Measurements from ENCODE around the gene DPYSL4.

Gene DPYSL4

DNA sequence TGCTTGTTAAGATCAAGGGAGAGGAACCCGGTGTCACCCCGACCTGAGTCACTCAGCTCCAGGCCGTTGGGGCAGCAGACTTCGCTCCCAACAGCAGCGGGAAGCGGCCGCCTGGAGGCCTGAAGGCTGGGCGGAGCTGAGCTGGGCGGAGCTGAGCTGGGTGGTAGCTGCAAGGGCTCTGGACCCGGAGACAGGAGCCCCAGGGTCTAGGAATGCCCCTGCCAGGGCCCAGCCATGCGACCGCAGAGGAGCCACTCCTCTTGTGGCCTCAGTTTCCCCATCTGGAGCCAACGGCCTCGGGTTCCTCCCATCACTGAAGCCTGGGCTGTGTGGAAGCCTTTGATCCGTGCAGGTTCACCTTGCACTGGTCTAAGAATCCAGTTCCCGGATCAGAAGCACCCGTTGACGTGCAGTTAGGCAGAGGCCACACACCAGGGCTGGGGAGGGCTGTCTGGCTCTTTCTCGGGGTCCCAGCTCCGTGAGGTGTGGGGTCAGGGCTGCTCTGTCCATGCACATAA, 21.9 kb upstream of the DPYSL4 start:
- DNase-seq: no peak

DNA sequence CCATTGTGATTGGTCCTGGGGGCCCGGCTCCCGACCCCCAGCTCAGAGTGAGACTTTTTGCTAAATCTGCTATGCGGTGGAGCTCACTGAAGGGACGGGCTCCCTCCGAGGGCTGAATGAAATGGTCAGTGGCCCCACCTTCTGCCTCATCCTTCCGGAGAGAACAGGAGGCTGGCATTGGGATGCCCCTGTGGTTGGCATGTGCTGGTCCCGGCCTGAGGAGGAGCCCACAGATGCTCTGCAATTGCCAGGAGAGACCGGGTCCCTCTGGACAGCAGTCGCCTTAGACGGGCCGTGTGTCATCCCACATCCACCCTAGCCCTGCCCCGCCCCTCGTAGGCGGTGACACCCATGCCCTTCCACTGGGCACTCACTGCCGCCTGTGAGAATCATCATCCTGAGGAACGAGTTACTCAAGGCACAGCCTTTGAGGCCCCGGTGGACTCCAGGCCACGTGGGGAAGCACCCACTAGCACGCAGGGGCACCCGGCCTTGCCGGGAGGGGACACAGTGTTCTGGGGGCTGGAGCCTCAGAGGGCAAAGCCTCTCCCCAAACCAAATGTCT, 21.2 kb upstream of the DPYSL4 start:
- DNase-seq: no peak

DNA sequence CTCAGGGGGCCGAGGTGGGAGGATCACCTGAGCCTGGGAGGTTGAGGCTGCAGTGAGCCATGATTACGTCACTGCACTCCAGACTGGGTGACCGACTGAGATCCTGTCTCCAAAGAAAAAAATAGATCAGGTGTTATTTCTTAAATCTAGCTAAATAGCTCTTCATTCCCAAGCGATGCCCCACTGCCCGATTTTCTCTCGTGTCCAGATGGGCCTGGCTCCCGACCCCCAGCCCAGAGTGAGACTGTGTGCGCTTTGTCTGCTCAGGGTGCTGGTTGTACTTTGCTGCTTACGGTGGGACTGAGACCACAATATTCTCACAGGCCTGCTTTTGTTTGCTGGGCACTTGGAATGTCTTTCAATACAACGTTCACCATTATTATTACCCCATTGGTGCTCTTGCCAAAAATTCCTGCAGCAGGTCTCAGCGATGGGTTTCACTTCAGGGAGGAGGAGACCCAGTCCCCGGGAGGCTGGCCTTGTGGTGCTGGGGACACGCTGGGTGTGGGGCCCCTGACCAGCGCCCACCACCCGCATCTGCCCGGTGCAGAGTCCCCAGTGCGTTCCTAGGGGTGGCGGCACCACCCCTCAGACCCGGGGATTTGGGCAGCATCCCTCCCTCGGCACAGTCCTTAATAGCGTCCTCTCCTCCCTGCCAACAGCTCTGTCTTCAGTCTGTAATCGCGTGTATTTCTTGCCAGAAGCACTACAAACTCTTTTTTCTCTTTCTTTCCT, 20.4 kb upstream of the DPYSL4 start:
- DNase-seq: no peak

DNA sequence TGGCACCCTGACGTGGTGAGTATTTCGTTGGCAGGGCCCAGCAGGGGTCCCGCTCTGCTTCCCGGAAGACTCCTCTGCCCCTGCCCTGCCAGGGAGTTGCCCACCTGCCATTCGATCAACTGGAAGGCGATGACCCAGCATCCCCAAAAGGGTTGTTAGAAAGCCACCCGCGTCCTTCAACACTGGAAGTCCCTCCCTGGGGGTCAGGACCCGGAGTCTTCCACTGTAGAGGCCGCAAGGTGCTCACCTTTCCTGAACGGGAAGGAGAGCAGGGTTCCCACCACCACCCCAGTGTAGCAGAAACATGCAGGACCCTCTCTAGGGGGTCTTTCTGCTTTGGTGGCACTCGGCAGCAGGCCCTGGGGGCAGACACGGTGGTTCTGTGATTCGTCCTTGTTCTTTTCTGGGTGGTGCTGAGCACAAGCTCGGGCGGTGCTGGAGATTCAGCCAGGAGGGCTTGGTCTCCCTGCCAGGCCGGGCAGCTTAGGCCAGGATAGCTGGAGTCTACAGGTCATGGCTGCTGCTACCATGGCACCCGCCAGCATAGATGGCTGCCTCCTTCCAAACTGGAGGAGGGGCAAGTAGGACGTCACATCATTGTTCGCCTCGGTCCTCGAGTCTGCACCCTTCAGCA, 19.6 kb upstream of the DPYSL4 start:
- DNase-seq: no peak

DNA sequence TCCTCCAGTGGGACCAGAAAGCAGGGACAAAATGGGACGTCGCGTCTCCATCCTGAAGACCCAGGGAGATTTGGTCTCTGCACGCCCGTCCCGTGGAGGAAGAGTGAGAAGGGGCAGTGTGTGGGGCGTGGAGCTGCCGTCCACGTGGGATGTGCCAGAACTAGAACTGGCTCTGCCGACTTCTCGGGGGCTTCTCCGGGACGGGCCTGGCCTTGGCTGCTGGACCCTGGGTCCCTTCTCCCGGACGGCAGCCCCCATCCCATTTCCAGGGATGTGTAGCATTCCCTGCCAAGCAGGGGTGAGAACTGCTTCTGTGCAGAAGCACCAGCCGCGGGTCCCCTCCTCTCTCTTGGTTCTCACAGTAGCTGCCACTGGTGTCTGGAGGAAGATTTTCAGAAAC, 18.8 kb upstream of the DPYSL4 start:
- DNase-seq: no peak

DNA sequence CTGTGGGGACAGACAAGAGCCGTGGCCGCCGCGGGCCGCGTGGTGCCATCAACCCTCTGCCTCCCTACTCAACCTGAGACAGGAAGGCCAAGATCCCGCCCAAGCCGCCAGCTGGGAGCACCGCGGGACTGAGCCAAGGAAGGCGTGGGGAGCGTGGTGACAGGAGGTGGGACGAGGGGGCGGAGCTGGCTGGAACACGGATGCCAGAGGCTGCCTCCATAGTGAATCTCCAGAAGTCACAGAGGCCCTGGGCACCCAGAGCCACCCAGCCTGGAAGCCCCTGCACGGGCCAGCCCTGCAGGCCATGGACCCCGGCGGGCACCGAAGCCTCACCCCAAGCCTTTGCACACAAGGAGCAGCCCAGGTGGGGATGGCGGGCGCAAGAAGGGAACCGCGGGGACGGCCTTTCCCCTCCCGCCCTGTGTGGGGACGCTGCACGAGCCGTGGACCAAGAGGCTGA, 18.1 kb upstream of the DPYSL4 start:
- DNase-seq: no peak

DNA sequence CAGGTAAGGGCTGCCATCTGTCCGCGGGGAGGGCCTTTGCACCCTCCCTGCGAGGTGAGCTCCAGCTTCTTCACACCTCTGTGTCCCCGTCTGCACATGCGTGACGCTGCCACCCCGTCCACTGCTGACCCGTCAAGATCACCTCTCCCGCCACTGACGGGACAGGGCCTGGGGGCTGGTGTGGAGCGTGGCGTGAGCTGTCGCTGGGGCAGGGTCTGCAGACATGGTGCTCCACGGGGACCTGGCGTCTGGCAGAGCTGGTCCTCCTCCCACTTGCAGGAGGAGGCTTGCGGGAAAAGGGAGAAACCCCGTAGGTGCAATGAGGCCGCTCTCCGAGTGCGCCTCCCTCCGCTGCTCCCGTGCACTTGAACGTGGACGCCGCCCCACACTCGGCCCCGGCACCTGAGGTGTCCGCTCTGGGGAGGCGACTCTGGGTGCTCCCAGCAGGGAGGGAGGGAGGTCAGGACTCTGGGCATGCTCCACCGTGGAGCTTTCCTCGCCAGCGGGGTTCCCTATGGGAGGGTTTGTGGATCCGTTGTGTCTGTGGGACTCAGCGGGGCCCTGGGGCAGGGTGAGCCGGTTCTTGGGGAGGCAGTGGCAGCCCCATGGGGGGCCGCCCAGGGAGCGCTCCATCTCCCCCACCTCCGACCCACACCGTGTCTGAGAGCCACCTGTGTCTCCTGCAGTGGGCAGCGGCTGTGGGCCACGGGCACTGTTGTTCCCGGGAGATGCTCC, 17.6 kb upstream of the DPYSL4 start:
- DNase-seq: no peak

DNA sequence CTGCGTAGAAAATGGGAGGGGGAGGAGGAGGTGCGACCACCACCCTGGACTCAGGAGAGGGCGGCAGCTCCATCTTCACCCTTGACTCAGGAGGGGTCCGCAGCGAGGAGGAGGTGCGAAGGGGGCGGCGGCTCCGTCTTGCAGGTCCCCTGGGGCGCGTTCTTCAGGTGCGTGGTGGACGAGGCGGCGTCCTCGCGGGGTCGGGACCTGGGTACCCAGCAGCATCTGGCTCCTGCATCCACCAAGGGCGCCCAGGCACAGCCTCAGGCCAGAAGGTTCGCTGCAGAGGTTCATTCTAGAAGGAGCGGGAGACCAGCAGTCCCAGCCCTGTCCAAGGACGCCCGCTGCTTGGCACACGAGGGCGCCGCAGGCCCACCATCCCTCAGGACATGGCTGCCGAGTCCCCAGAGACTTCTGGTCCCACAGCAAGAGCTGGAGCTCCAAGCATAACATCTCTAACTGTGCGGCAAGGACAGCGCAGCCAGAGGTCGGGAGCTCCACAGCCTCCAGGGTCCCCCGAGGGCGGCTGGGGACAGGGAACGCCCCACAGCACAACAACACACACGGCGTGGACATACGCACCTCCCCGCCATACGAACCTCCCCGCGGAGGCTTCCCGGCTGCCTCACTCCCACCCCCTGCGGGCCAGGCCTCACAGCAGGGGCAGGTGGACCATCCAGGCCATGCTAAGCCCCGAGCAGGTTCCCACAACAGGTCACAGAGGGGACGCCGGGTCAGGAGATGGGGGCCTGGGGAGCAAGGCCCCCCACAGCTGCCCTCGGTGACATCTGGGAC, 16.8 kb upstream of the DPYSL4 start:
- no peak for DNase-seq

DNA sequence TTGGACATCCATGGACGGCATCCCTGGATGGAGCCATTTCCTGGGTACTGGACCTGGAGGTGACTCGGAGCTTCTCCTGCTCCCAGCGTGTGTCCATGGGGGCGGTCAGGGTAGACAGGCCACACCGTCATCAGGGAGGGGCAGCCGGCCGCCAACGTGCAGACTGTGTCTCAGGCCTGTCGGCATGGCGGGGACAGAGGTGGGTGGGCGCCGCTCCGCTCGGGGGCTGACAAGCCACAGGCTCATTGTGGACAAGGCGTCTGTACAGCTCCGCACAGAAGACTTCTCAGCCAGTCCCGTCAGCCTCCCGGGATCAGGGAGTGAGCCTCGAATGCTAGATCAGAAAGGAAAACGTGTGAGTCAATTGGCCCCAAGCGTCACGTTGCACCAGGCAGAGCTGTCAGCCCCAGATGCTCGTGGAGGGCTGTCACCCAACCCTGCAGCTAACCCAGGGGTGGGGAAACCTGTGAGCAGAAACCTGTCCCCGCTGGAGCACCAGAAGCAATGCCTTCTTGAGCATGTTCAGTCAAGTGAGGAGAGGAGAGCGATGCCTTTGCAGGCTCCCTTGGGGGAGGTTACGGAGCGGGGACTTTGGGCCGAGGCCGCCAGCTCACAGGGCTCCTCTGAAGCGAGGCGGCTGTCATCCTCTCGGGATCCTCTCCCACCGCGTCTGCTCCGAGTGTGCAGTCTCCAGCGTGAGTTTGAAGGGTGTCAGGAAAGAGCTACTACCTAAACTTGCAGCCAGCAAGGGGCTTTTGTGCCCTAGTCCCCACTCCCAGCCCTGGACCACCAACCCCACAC, 16.0 kb upstream of the DPYSL4 start:
- DNase-seq: no peak

DNA sequence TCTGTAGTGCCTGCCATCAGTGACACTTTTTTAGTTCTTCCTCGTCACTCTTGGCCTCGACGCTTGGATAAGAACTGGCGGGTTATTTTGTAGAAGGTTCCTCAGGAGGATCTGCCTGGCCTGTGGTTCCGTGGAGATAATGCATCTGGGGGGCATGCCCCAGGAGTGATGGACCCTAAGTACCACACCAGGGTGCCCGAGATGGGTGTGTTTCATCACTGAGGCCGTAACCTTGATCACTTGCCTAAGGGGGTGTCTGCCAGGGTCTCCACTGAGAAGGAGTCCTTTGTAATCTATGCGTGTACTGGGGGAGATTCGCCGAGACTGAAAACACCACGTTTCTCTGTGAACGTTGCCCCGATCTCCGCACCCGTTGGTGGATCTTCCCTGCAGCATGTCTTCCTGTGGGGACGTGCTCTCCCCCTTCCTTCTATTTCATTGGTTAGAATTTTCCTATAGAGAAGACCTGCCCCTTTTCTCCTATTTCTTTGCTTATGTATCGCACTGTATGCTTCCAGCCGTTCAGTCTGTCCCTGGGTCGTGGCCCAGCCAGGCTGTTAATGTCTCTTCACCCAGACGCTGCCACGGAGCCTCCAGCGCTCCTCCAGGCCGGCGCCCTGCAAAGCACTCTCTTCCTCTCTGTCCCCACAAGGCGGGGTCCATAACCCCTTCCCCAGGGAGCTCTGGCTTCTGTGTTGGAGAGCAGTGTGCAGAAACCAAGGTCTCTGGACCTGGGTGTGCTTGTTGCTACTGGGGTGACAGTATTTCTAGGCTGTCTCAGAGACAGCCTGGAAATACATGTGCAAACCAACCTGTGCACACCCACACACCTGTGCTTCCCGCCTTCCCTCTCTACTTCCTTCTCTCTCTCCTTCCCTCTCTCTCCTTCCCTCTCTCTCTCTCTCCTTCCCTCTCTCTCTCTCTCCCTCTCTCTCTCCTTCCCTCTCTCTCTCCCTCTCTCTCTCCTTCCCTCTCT, 14.4 kb upstream of the DPYSL4 start:
- DNase-seq: no peak

DNA sequence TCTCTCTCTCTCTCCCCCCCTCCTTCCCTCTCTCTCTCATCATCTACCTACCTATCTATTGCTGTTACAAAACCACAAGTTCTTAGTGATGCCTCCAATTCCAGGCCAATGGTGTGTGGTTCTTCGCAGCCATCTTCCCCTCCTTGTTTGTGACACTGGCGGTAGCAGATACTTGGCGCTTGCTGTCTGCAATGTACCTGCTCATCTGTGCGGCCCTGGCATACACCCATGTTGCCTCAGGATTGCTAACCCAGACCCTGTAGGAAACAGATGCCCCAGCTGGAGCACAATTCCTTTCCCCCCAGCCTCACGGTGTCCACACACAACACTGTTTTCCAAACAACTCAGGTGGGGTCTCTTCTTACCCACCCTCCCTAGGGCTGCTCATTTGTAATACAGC, 13.6 kb upstream of the DPYSL4 start:
- no peak for DNase-seq

DNA sequence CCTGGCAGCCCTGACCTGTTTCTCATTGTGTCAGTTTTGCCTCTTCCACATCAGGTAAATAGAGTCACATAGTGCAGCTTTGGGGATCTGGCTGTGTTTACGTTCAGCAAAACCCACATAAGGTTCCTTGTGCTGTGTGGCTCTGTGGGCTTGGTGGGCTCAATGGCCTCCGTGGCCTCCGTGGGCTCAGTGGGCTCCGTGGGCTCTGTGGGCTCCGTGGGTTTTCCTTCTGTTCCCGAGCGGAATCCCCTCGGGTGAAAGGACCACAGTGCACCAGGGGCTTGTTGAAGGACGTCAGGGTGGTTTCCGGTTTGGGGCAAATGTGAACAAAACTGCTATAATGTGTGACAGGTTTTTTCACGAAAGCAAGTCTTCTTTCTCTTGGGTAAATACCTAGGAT, 12.5 kb upstream of the DPYSL4 start:
- no peak for DNase-seq

DNA sequence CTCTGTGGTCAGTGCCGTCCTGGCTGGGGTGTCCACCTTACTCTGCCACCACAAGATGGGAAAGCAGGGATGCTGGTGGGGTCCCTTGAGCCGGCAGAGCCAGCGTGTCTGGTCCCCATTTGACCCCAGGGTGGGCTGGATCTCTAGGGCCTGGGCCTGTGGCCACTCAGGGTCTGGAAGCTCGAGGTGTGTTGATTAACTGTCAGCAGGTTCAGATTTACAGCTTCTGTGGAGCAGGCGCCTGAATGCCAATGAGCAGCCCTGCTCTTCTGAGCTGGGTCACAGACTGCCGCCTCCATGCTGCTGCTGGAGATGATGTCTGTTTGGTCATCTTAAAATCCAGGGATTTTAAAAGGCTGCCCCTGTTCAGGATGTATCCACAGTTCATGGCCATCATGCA, 11.3 kb upstream of the DPYSL4 start:
- DNase-seq: no peak

DNA sequence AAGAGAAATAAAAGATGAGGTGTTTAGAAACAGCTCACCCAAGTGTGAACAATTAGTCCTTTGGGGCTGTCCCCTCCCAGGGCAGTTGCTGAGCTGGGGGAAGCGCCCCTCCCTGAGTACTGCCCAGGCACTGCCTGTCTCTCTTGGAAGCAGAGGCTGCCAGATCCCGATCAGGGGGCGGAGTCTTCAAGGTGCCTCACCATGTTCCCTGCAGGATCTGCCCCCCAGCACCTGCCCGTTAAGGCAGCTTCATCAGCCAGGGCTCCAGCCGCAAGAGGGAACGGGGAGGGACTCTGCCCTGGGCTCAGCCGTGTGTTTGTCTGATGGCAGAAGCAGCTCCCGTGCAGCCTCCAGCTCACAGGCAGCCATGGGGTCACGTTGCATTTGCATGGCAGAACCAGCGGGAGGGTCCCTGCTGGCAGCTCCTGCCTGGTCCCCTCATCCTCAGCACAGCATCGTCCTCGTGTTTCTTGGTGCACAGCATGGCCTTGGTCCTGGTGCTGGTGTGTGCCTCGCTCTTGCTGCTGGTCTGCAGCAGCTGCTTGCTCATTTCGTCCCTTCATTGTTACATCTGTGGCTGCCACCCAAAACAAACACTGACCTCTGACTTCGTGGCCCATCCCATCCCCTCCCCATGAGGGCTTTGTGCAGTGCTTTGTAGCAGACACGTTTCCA, 10.7 kb upstream of the DPYSL4 start:
- no peak for DNase-seq

DNA sequence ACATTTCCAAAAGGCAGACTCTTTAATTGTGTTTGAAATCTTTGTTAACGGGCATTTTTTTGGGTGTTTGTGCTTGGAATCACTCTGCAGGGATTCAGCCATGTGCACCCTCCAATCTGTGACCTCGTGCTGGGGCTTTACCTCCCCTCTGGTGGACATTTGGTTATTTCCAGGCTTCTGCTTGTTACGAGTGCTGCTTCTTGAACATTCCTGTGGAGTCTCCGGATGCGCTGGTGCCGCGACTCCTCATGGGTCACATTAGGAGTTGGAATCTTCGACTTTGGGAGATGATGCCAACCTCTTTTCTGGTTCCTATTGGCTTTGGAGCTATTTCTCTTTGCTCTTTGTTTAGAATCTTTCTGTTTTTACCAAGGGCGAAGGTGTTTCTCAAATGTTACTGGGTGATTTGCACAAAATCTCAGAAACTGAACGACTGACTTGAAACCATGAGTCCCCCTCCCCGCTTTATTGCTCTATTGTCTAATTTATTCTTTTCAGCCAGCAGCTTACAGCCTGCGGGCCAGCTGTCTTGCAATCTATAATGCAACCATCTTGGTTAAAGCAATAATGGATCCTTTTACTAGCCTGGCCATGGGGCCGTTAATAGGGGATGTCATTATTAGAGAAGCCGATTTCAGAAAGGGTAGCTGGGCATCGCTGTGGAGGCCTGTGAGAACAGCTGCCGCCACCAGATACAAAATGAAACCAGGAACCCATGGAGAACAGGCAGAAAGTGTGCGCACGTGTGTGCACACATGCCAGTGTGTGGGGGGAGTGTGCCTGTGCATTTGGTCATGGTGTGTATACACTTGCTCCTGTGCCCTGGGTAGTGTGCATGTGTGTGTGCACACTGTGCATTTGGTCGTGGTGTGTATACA, 9.9 kb upstream of the DPYSL4 start:
- no peak for DNase-seq

DNA sequence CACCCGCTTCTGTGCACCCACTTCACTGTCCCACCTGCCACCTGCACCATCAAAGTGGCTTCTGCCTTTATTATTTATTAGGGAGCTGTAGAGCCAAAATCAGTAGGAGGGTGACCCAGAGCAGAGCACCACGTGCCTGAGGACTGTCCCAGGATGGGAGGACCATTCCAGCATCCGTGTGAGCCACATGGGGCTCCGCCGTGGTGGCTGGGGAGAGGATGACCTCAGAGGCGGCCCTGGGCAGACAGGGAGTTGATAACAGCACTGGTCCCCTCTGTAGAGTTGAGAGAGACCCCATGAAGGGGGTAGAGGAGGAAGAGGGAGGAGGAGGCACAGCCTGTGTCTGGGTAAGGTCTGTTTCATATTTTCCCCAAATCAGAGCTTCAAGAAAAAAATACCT, 8.7 kb upstream of the DPYSL4 start:
- no peak for DNase-seq

DNA sequence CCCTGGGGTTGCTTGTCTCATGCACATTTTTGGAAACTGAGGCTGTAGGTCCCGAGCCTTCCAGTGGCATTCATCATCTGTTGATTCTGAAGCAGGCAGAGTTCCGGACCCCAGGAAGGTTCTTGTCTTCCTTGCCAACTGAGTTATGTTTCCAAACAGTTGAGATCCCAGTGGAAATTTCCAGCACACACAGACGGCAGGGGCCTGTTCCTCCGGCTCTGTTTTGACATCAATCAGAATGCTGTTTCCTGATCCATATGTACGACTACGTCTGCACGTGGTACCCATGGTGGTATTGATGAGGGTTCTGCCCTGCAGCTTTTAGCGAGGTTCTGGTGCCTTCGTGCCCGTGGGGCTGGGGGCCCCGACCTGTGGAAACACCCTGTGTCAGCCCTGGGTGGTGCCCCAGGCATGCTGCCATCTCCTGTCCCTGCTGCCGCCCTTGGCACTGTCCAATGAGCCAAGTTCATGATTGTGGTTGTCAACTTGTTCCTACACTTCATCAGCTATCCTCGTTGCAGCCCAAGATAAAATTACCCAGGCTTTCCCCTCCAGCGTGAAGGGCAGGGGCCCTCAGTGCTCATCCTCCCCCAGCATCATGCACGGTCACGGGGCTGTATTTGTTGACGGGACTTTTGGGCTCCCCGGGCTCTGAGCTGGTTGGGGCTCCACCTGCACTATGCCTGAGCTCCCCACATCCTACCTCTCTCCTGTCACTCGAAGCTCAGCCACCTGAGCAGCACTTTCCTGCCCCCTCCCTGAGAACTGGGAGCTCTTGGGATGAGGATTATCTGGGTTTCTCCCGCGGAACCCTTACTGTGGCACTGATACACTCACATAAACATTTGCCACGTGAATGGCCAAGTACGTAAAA, 7.8 kb upstream of the DPYSL4 start:
- no peak for DNase-seq

Measured in AML-193 (cell line).